Measurements from ENCODE around the gene LAPTM4A. TPM values are rescaled to one million over a fixed set of nuclear protein-coding genes. Genes with fewer than 3 reads are reported as not detected.
A peak's percentile ranks its signal among the peaks of the same experiment; 100 is the strongest.

The LAPTM4A gene
- total and polyA plus RNA-seq, 10 donors: 54.9 to 158 (median 113) TPM

DNA sequence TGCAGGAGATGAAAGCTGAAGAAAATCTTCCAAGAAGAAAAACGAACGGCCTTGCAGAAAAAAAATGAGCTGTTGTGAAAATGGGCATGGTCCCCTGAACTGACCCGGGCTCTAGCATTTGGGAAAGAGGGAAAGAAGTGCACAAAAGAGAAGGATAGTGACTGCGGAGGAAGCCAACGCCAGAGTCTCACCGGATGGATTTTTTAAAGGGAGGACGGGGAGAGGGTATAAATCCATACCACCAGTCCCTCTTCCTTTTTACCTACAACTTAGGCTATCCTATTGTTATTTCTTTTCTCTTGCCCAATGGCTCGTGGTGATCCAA, 62.1 kb downstream of the LAPTM4A start:
- Histone ChIP-seq H3K4me3 (peak overlapping the region; percentile 48 to 92 (median 76)), H3K4me1 (peaks cover 6 to 31% (median 21%) of the 10 kb centered on the region in 6 donors), H3K36me3 (peaks cover 0 to 5% (median 0%) of the 10 kb centered on the region in 6 donors), H3K27ac (peak overlapping the region in 3 of 8 donors; percentile 73 to 81 (median 79)), H3K9me3 (no peaks in the 10 kb centered on the region), H3K27me3 (replicated peaks in 1 of 7) (peaks cover 0 to 24% (median 0%) of the 10 kb centered on the region in 7 donors)
- WGBS, 5 donors: 10 to 16% (median 14%) methylated on average over 8 of the region's 8 CpGs
- TF ChIP-seq, protein P1, sequence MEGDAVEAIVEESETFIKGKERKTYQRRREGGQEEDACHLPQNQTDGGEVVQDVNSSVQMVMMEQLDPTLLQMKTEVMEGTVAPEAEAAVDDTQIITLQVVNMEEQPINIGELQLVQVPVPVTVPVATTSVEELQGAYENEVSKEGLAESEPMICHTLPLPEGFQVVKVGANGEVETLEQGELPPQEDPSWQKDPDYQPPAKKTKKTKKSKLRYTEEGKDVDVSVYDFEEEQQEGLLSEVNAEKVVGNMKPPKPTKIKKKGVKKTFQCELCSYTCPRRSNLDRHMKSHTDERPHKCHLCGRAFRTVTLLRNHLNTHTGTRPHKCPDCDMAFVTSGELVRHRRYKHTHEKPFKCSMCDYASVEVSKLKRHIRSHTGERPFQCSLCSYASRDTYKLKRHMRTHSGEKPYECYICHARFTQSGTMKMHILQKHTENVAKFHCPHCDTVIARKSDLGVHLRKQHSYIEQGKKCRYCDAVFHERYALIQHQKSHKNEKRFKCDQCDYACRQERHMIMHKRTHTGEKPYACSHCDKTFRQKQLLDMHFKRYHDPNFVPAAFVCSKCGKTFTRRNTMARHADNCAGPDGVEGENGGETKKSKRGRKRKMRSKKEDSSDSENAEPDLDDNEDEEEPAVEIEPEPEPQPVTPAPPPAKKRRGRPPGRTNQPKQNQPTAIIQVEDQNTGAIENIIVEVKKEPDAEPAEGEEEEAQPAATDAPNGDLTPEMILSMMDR (IDR thresholded peaks at IDR 0.05 in 8 of 11, conservative IDR thresholded peaks at IDR 0.05 in 3 of 11): no peak
- intact Hi-C loops (cut with DNase I; ENCODE audit: low total_unique reads): no loop called here
- DNase-seq: no peak

DNA sequence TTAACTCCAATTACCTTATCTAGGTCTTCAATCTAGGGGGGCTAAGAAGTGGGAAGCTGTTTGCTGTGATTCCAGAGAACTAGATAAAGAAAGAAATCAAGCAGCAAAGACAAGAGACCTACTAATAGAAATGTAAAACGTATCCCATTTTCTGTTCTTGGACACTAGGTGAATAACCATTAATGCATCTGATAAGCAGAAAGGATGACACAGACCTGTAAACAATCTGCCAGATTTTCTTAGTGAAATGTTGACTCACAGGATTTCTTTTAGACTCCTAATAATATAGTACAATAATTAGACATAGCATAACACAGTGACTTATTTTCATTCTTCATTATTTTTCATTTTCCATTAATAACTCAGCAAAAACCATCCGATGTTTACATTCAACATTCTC, 62.8 kb downstream of the LAPTM4A start:
- Histone ChIP-seq H3K9me3 (no peaks in the 10 kb centered on the region), H3K36me3 (peaks cover 0 to 8% (median 0%) of the 10 kb centered on the region in 6 donors), H3K4me1 (peaks cover 6 to 31% (median 21%) of the 10 kb centered on the region in 6 donors), H3K4me3 (no peak overlapping the region), H3K27me3 (replicated peaks in 1 of 7) (peaks cover 0 to 24% (median 0%) of the 10 kb centered on the region in 7 donors), H3K27ac (no peak overlapping the region)
- intact Hi-C loops (cut with DNase I; ENCODE audit: low total_unique reads): no loop called here
- TF ChIP-seq, protein P1 (IDR thresholded peaks at IDR 0.05 in 8 of 11, conservative IDR thresholded peaks at IDR 0.05 in 3 of 11): no peak
- TF ChIP-seq POLR2A (IDR thresholded peaks at IDR 0.05): no peak
- no peak for TF ChIP-seq POLR2AphosphoS5 (IDR thresholded peaks at IDR 0.05)
- 82 to 93% (median 88%) methylated on average over 2 of the region's 2 CpGs for WGBS, 5 donors
- DNase-seq: no peak

DNA sequence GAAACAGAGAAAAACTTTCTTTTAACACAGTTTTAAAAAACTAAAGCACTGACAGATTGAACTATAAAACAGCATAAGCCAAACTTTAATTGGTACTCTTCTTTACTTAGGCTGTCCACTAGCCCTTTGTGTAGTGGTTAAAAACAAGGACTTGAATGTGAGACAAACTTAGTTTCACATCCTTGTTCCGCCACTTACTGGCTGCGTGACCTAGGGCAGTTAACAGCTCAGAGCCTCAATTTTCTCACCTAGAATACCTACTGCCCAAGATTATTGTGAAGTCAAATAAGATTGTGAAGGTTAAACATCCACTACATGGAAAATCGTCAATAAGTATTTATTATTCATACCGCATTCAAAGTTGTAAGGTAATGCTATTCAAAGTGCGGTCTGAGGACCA, 63.5 kb downstream of the LAPTM4A start:
- peaks cover 6 to 31% (median 21%) of the 10 kb centered on the region in 6 donors for H3K4me1 ChIP-seq
- intact Hi-C loops (cut with DNase I; ENCODE audit: low total_unique reads): no loop called here
- 74 to 88% (median 87%) methylated on average over 5 of the region's 5 CpGs for WGBS, 5 donors
- H3K9me3 ChIP-seq: no peaks in the 10 kb centered on the region
- H3K4me3 ChIP-seq: no peak overlapping the region
- TF ChIP-seq POLR2A (IDR thresholded peaks at IDR 0.05) (no peak), POLR2AphosphoS5 (IDR thresholded peaks at IDR 0.05) (no peak)
- TF ChIP-seq, protein P1 (IDR thresholded peaks at IDR 0.05 in 8 of 11, conservative IDR thresholded peaks at IDR 0.05 in 3 of 11): no peak
- H3K27me3 ChIP-seq (replicated peaks in 1 of 7): peaks cover 0 to 24% (median 0%) of the 10 kb centered on the region in 7 donors
- peaks cover 0 to 8% (median 0%) of the 10 kb centered on the region in 6 donors for H3K36me3 ChIP-seq
- H3K27ac ChIP-seq: no peak overlapping the region
- no peak for DNase-seq

Other genes starting within 250 kb of the LAPTM4A start
- gene TTC32, start 149.6 kb downstream of the LAPTM4A start, total RNA-seq: 10 to 100 TPM; 17.7 to 32.8 (median 24.5) TPM
- gene TTC32, start 149.6 kb downstream of the LAPTM4A start, polyA plus RNA-seq: 10 to 100 TPM; 24.8 to 47.6 (median 32.1) TPM
- gene WDR35, start 61.5 kb downstream of the LAPTM4A start, total RNA-seq: 1 to 10 TPM; 3.6 to 5.3 (median 4.1) TPM
- 1 to 10 TPM; 1.7 to 2.1 (median 2.0) TPM for gene WDR35, start 61.5 kb downstream of the LAPTM4A start, polyA plus RNA-seq
- gene MATN3, start 39.0 kb downstream of the LAPTM4A start, total RNA-seq: under 1 TPM in 4 of 7 donors, not detected in 3; 0.17 to 0.76 (median 0.48) TPM
- under 1 TPM; 0.07 to 0.24 (median 0.16) TPM for gene MATN3, start 39.0 kb downstream of the LAPTM4A start, polyA plus RNA-seq
- 10 to 100 TPM in 6 of 7 donors, 1 to 10 TPM in 1; 6.0 to 43.8 (median 21.7) TPM for gene SDC1, start 173.5 kb upstream of the LAPTM4A start, total RNA-seq
- gene SDC1, start 173.5 kb upstream of the LAPTM4A start, polyA plus RNA-seq: 1 to 10 TPM in 1 of 3 donors, under 1 TPM in 2; 0.54 to 3.5 (median 0.85) TPM

Data from spleen (tissue), 11 donors.